HG02759 (cell line): Measurements from ENCODE around the gene TSHZ1.

Source experiments
- ATAC-seq: cut with Tn5 transposase; IDR thresholded peaks from one replicate; pipeline ENCODE4 v1.9.1; 2021; ENCODE audit warnings: mild to moderate bottlenecking, moderate library complexity; ENCODE audit not compliant: unreplicated experiment

Gene TSHZ1

GRCh38 chr18:75338631-75339030, 128.0 kb downstream of the TSHZ1 start:
- no peak for ATAC-seq
